Occipital lobe (tissue), 2 donors: Measurements from ENCODE around the gene MAST4. TPM values are rescaled to one million over a fixed set of nuclear protein-coding genes. Genes with fewer than 3 reads are reported as not detected.
A peak's percentile ranks its signal among the peaks of the same experiment; 100 is the strongest.
"Not testable (repeated sequence)": the region's sequence is repeated elsewhere in the genome, so short reads cannot be mapped to it uniquely, and the experiment has no call there.

Experiments
- DNase-seq: peaks from one replicate; lab custom pipeline; 2025; lab: John Stamatoyannopoulos, UW
- total RNA-seq: library from RNA; depleted of rRNA; stranded (reverse); fragments of >200 nt; gene quantifications from one replicate; pipeline ENCODE4 v1.2.3, GENCODE V29; 2014

Gene MAST4
- total RNA-seq, 1 donor from 2014 or later = 13.6 TPM

GRCh38 chr5:67118050-67118620, 521.9 kb downstream of the MAST4 start:
- no peak for DNase-seq

DNA sequence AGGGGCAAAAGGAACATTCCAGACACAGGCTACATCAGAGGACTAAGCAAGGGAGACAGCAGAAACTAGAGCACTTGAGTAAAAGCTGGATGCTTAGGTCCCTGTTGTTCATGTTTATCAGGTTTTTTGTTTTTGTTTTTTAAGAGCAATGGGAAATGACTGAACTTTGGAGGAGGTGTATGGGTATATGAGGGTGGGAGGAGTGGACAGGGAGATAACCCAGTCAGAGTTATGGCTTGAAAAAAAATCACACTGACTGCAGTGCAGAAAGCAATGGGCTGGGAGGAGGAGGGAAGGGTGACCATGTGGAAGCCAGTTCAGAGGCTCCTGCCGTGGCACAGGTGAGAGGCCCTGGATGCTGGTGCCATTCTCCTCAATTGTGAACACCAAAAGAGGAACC, 522.8 kb downstream of the MAST4 start:
- DNase-seq = no peak

- DNase-seq = no peak
These were observed 523.8 kb downstream of the MAST4 start for GRCh38 chr5:67120032-67120431.

GRCh38 chr5:67123819-67124218, 527.6 kb downstream of the MAST4 start:
- DNase-seq = peak; percentile 15

DNA sequence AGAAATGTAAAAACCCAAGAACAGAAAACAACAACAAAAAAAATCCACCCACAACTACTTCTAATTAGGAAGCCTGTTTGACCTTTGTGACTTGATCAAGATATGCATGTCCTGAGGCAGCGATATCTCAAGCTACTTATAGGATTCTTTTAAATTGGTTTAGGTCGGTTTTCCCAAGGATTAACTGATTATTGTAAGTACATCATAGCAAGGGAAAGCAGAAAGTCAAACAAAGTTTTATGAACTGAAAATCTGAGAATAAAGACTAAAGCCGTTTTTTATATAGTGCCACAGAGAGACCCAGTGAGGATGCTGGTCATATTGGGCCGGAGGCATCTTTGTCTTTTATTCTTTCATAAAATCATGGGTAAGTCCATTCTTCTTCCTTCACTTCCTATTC, 528.4 kb downstream of the MAST4 start:
- no peak for DNase-seq

GRCh38 chr5:67127347-67127895, 531.2 kb downstream of the MAST4 start:
- DNase-seq = not testable (repeated sequence)

DNA sequence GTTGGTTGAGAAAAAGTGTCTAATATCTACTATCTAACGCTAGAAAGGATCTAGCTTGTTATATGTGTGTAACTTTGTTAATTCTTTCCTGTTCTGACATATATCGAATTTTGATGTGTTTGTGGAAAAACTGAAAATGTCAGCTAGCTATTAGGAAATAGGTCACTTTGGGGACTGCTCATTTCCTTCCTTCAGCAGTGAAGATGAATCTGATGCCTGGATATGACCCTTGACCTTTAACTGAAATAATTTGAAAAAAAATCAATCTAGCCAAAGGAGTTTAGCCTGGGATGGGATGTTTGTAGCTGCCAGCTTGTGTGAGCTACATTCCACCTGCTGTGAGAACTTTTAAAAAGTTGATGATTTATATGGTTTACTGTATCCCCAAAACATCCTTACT, 533.6 kb downstream of the MAST4 start:
- no peak for DNase-seq

- DNase-seq = no peak
These were observed 537.0 kb downstream of the MAST4 start for GRCh38 chr5:67133217-67133616.

DNA sequence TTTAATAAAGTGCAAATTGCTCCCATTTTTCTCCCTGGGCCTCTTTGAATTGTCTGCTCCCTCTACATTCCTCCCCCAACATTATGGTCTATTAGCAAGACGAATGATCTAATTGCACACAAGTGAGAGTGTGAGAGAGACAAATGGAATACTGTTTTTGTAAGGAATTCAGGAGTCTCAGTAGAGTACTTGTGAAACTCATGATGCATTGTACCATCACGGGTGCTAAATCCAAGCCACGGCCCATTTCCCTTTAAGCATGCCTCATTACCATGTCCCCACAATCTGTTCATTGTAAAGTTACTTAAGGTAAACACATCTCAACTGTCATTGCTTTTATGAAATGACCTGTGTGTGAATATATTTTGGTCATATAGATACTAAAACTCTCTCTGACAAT, 537.6 kb downstream of the MAST4 start:
- DNase-seq = no peak

- no peak for DNase-seq
These were observed 539.3 kb downstream of the MAST4 start for GRCh38 chr5:67135381-67135984.

- DNase-seq = no peak
These were observed 542.8 kb downstream of the MAST4 start for GRCh38 chr5:67139030-67139429.

- no peak for DNase-seq
These were observed 544.2 kb downstream of the MAST4 start for GRCh38 chr5:67140413-67140812.

DNA sequence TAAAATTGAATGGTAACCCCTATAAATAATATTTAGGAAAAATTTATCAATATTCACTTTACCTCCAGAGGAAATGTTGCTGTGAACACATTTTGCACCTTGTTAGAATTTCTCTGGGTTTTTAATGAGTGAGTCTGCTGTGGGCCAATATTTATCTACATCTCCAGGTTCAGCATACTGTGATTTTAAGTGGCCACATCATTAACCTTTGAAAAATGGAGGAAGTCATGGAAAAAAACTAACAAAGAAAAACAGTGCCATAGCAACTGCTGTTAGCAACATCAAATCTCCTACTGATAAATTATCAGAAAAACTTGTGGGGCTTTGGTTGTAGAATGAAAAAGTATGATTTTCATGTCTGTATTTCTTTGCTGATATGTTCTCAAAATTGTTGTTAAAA, 545.5 kb downstream of the MAST4 start:
- no peak for DNase-seq

- no peak for DNase-seq
These were observed 546.6 kb downstream of the MAST4 start for GRCh38 chr5:67142816-67143215.

DNA sequence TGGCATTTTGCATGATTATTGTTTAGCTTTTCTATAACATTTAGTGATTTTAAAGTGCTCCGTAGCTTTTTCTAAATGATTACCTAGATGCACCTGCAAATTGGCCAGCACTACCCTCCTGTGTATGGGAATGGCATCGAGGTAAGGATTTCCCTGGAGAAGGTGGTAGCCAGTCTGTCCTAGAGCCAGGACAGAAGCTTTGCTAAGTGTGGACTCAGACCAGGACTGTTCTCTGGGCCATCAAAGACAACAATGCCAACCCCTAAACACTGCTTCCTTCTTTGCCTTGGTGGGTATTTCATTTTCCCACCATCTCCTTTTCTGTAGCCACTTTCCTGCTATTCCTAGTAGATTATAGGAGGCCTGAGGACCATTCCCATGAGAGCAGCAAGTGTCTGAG, 547.4 kb downstream of the MAST4 start:
- no peak for DNase-seq

DNA sequence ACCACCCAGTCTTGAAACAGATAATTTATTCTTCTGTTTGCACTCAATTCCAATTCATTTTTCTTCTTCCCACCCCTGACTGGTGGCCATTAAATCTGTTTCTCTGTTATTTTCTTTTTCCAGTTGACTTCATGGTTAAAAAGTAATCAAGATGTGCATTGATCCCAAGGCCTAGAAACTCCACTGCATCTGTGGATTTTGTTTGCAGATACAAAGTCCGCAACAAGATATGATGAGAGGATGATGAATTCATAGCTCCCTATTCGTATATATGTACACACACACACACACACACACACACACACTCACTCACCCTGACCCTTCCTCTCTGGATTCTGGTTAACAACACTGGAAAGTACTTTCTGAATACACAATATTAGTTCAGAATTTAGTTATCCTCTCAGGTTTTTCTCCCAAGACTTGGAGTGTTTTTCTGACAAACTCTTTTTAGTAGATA, 548.0 kb downstream of the MAST4 start:
- no peak for DNase-seq

- DNase-seq = no peak
These were observed 550.4 kb downstream of the MAST4 start for GRCh38 chr5:67146574-67146973.

- no peak for DNase-seq
These were observed 550.8 kb downstream of the MAST4 start for GRCh38 chr5:67146981-67147380.

DNA sequence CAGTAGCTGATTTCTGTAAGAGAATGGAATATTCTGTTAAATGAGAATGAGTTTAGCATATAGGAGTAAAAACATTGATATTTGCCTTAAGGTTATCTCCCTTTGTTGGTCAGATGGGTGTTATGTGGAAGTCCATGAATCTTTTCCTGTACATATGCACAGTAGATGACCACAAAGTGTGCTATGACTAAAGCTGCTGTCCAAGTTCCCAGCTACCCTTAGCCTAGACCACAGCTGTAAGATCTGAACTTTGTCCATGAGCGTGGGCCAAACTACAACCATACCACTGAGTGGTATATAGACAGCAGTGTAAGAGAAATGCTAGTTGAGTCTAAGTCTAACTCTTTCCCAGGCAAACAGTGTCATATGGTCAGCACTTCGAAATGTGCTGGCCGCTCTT, 551.6 kb downstream of the MAST4 start:
- no peak for DNase-seq

DNA sequence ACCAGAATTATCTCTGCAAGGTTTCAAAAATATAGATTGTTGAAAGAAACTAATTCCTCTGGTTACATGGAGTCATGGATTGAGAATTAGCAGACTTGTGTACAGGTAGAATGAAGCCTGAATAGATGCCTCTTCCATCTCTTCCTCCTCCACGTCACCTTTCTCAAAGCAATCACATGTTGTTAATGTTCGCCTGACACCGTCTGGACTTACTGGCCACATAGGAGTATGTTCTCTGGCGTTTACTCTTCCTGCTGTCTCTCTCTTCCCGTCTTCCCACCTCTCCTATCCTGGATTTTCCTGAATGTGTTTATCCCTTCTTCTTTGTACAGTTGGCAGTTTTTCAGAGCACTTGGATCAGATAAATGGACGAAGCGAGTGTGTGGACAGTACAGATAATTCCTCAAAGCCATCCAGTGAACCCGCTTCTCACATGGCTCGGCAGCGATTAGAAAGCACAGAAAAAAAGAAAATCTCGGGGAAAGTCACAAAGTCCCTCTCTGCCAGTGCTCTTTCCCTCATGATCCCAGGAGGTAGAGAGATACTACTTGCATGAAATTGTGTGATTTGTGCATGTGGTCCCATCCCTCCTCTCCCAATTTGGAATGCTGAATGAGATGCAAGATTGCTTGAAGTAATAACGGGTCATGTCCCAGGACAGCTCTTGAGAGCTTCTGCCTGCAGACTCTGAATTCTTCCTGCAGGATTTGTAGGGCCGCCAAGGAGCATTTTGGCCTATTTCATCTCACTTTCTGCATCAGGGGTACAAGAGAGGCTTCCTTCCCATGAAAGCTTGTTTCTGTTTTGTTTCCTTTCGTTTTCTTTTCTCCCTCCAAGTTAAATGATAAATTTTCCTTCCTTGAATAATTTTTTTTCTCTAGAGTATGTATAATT, 553.1 kb downstream of the MAST4 start:
- no peak for DNase-seq

- DNase-seq = no peak
These were observed 553.8 kb downstream of the MAST4 start for GRCh38 chr5:67149951-67150523.

DNA sequence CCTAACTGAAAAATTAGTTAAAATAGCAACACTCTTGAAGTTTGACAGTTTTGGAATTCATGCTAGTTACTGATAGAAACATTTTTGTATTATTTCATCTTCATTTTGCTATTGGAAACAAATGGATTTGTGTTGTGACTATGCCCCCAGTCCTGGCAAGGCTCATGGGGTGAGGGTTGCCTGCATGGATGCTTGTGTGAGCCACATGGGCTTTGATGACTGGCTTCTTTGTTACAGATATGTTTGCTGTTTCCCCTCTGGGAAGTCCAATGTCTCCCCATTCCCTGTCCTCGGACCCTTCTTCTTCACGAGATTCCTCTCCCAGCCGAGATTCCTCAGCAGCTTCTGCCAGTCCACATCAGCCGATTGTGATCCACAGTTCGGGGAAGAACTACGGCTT, 556.2 kb downstream of the MAST4 start:
- no peak for DNase-seq
